H1 (cell line): ENCODE results near the gene HERC4. TPM values are rescaled to one million over a fixed set of nuclear protein-coding genes. Genes with fewer than 3 reads are reported as not detected.

ENCODE experiments used
- ASH2L ChIP-seq: fragments of 200-600, 300-600 bp; sonication (generic); IDR thresholded peaks from one replicate; pipeline ENCODE4 v1.7.1; 2017; ENCODE audit warnings: low read length
- BACH1 ChIP-seq: IDR thresholded peaks from 2 replicates; pipeline ENCODE4 v1.6.1; 2012; ENCODE audit warnings: low read length, improper control_type of control experiment
- BRCA1 ChIP-seq: IDR thresholded peaks from 2 replicates; pipeline ENCODE4 v1.6.1; 2012; ENCODE audit warnings: low read depth, low read length, improper control_type of control experiment
- SRF ChIP-seq: IDR thresholded peaks from 2 replicates; pipeline ENCODE4 v1.6.1; 2011; ENCODE audit warnings: mild to moderate bottlenecking, low read depth, low read length, moderate library complexity
- SUZ12 ChIP-seq: fragments of 200-600 bp; sonication (generic); IDR thresholded peaks from 2 replicates; pipeline ENCODE4 v1.6.1; 2012; ENCODE audit warnings: mild to moderate bottlenecking, inconsistent platforms, low read length, moderate library complexity, mixed read lengths
- TBP ChIP-seq: IDR thresholded peaks from 2 replicates; pipeline ENCODE4 v1.6.1; 2011; ENCODE audit warnings: low read depth, low read length, improper control_type of control experiment
- polyA plus RNA-seq, 7 experiments: library from polyadenylated mRNA; depleted of rRNA in 3 of 7; stranded (reverse) in 5 of 7; unstranded in 2 of 7; fragments of >200 nt in 5 of 7; fragments of 200-250 nt in 2 of 7; gene quantifications; 1 replicate in 5 of 7; 2 replicates in 1 of 7; 4 replicates in 1 of 7; pipeline versions ENCODE4 v1.2.1 to v1.2.3, GENCODE V29; 2011 to 2013; ENCODE audit warnings: missing spikeins in 2 of 7, mixed read lengths in 2 of 7
- total RNA-seq: library from RNA; stranded (reverse); fragmentation: NEBNext Ultra II Directional; extraction: Animal tissue kit (Norgen Biotek cat#: 25700); gene quantifications from 2 replicates; pipeline ENCODE4 v1.2.1, GENCODE V29; 2021

HERC4 gene
- total and polyA plus RNA-seq, 2 of the 8 experiments (the other 6 are each of a cell fraction or from before 2014, with no cell fraction given) = 7.5 to 44.0 TPM

- no peak for TF ChIP-seq SRF
- TF ChIP-seq TBP = no peak
- no peak for TF ChIP-seq ASH2L
- no peak for TF ChIP-seq BACH1
- TF ChIP-seq BRCA1 = no peak
- no peak for TF ChIP-seq SUZ12
- TF ChIP-seq, all 59 proteins: peak for 0
Observed at GRCh38 chr10:68124718-68125117, 49.6 kb upstream of the HERC4 start (continued).
